Measurements from ENCODE around the gene SARDH. TPM values are rescaled to one million over a fixed set of nuclear protein-coding genes. Genes with fewer than 3 reads are reported as not detected.
"Not testable (repeated sequence)": the region's sequence is repeated elsewhere in the genome, so short reads cannot be mapped to it uniquely, and the experiment has no call there.

Gene SARDH
- total RNA-seq, 4 donors from 2014 or later: 0.26 to 0.57 TPM; not detected in 2

GRCh38 chr9:133629221-133630110 is 108.7 kb downstream of the SARDH start:
- TF ChIP-seq CTCF (IDR thresholded peaks at IDR 0.05) (no peak), POLR2A (IDR thresholded peaks at IDR 0.05) (no peak)
- intact Hi-C loops (cut with DNase I): no loop called here
- Histone ChIP-seq H3K4me1 (no peaks in the 10 kb centered on the region), H3K27me3 (peaks cover 0 to 40% (median 0%) of the 10 kb centered on the region in 4 donors), H3K27ac (no peak overlapping the region), H3K9me3 (peaks cover 0 to 9% (median 5%) of the 10 kb centered on the region in 3 donors), H3K4me3 (no peak overlapping the region), H3K36me3 (no peaks in the 10 kb centered on the region)
- WGBS, 2 donors: 40 to 73% methylated on average over 1 to 4 of the region's 23 CpGs
- DNase-seq: no peak

GRCh38 chr9:133628766-133629165 is 109.4 kb downstream of the SARDH start:
- 60 to 72% methylated on average over 8 of the region's 8 CpGs for WGBS, 2 donors
- peaks cover 0 to 9% (median 5%) of the 10 kb centered on the region in 3 donors for H3K9me3 ChIP-seq
- H3K27me3 ChIP-seq: peaks cover 0 to 40% (median 0%) of the 10 kb centered on the region in 4 donors
- intact Hi-C loops (cut with DNase I): no loop called here
- no peaks in the 10 kb centered on the region for H3K4me1 ChIP-seq
- no peak for DNase-seq
- H3K4me3 ChIP-seq: no peak overlapping the region
- no peaks in the 10 kb centered on the region for H3K36me3 ChIP-seq
- no peak overlapping the region for H3K27ac ChIP-seq
- TF ChIP-seq CTCF (IDR thresholded peaks at IDR 0.05) (no peak), POLR2A (IDR thresholded peaks at IDR 0.05) (no peak)

GRCh38 chr9:133627341-133627740 is 110.8 kb downstream of the SARDH start:
- no peak for TF ChIP-seq CTCF (IDR thresholded peaks at IDR 0.05)
- no peak for TF ChIP-seq POLR2A (IDR thresholded peaks at IDR 0.05)
- no peak for DNase-seq
- H3K27ac ChIP-seq: no peak overlapping the region
- 64 to 69% methylated on average over 3 of the region's 3 CpGs for WGBS, 2 donors
- H3K36me3 ChIP-seq: no peaks in the 10 kb centered on the region
- no peaks in the 10 kb centered on the region for H3K4me1 ChIP-seq
- peaks cover 0 to 9% (median 5%) of the 10 kb centered on the region in 3 donors for H3K9me3 ChIP-seq
- H3K27me3 ChIP-seq: peaks cover 0 to 41% (median 0%) of the 10 kb centered on the region in 4 donors
- H3K4me3 ChIP-seq: no peak overlapping the region
- intact Hi-C loops (cut with DNase I): no loop called here

- H3K4me1 ChIP-seq; H3K4me3 ChIP-seq; H3K27ac ChIP-seq; intact Hi-C loops (cut with DNase I); H3K36me3 ChIP-seq; DNase-seq; H3K9me3 ChIP-seq: not testable (repeated sequence)
- H3K27me3 ChIP-seq: peaks cover 0 to 53% (median 0%) of the 10 kb centered on the region in 4 donors
Measured at GRCh38 chr9:133626008-133626407, 112.1 kb downstream of the SARDH start.

- DNase-seq: no peak
- intact Hi-C loops (cut with DNase I): no loop called here
- TF ChIP-seq CTCF (IDR thresholded peaks at IDR 0.05): no peak
- no peak for TF ChIP-seq POLR2A (IDR thresholded peaks at IDR 0.05)
- Histone ChIP-seq H3K4me3 (no peak overlapping the region), H3K27me3 (peaks cover 0 to 68% (median 1%) of the 10 kb centered on the region in 4 donors), H3K27ac (no peak overlapping the region), H3K4me1 (no peaks in the 10 kb centered on the region), H3K9me3 (peaks cover 0 to 9% (median 5%) of the 10 kb centered on the region in 3 donors), H3K36me3 (no peaks in the 10 kb centered on the region)
- 53 to 77% methylated on average over 3 to 5 of the region's 5 CpGs for WGBS, 2 donors
Measured at GRCh38 chr9:133622555-133622954, 115.6 kb downstream of the SARDH start.

All from esophagus squamous epithelium (tissue), 5 donors.